SK-N-SH (cell line): ENCODE data around the gene APH1B.

Experiments
- EP300 ChIP-seq, 2 experiments: IDR thresholded peaks; 2 replicates each; pipeline versions ENCODE4 v1.4.0 to v1.6.1; 2012; ENCODE audit warnings: borderline replicate concordance in 1 of 2, low read depth in 1 of 2, low read length in 1 of 2
- TF ChIP-seq, protein P1 (sequence below): fragments of 200-600 bp; sonication (generic); IDR thresholded peaks from 2 replicates; pipeline ENCODE4 v1.6.1; 2017; ENCODE audit warnings: antibody characterized with exemption, mild to moderate bottlenecking, moderate library complexity
- TF ChIP-seq, protein P2 (sequence below): IDR thresholded peaks from 2 replicates; pipeline ENCODE4 v1.4.0; 2012; ENCODE audit warnings: low read depth, borderline replicate concordance

DNA sequence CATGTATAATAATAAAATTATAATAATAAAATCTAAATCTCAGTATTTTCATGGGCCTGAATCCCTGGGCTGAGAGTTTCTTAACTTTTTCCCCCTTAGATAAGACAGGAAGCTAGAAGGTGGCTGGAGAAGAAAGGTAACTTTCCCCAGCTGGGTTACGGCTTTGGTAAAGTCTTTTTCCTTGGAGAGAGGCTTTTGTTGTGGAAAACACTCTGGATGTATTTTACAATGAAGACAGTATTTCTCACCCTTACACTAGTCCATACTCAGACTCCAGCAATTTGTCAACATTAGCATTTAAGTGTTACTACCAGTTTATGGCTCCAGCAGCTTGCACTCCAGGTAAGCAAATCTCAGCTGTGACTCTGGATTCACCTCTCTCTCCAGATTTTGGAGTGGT lies 34.9 kb downstream of the APH1B start:
- TF ChIP-seq, protein P1, sequence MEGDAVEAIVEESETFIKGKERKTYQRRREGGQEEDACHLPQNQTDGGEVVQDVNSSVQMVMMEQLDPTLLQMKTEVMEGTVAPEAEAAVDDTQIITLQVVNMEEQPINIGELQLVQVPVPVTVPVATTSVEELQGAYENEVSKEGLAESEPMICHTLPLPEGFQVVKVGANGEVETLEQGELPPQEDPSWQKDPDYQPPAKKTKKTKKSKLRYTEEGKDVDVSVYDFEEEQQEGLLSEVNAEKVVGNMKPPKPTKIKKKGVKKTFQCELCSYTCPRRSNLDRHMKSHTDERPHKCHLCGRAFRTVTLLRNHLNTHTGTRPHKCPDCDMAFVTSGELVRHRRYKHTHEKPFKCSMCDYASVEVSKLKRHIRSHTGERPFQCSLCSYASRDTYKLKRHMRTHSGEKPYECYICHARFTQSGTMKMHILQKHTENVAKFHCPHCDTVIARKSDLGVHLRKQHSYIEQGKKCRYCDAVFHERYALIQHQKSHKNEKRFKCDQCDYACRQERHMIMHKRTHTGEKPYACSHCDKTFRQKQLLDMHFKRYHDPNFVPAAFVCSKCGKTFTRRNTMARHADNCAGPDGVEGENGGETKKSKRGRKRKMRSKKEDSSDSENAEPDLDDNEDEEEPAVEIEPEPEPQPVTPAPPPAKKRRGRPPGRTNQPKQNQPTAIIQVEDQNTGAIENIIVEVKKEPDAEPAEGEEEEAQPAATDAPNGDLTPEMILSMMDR, result no peak
- TF ChIP-seq, protein P2, sequence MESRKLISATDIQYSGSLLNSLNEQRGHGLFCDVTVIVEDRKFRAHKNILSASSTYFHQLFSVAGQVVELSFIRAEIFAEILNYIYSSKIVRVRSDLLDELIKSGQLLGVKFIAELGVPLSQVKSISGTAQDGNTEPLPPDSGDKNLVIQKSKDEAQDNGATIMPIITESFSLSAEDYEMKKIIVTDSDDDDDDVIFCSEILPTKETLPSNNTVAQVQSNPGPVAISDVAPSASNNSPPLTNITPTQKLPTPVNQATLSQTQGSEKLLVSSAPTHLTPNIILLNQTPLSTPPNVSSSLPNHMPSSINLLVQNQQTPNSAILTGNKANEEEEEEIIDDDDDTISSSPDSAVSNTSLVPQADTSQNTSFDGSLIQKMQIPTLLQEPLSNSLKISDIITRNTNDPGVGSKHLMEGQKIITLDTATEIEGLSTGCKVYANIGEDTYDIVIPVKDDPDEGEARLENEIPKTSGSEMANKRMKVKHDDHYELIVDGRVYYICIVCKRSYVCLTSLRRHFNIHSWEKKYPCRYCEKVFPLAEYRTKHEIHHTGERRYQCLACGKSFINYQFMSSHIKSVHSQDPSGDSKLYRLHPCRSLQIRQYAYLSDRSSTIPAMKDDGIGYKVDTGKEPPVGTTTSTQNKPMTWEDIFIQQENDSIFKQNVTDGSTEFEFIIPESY, result no peak
- TF ChIP-seq EP300 (IDR thresholded peaks at IDR 0.05; ENCODE audit: borderline replicate concordance in 1 of 2, low read depth in 1 of 2, low read length in 1 of 2), result no peak
